HuH-7.5 (cell line): ENCODE results near the gene CLSTN2.
A peak's percentile ranks its signal among the peaks of the same experiment; 100 is the strongest.

Experiments used
- DNase-seq: peaks from one replicate; pipeline ENCODE4 v3.0.0; 2011; ENCODE audit warnings: low spot score

The CLSTN2 gene

GRCh38 chr3:140093742-140094141, 158.8 kb downstream of the CLSTN2 start:
- no peak for DNase-seq

GRCh38 chr3:140094487-140094886, 159.5 kb downstream of the CLSTN2 start:
- DNase-seq = no peak

GRCh38 chr3:140096037-140096436, 161.1 kb downstream of the CLSTN2 start:
- DNase-seq = no peak

- DNase-seq = no peak
These were observed 163.1 kb downstream of the CLSTN2 start for GRCh38 chr3:140097874-140098635.

GRCh38 chr3:140100479-140100878, 165.5 kb downstream of the CLSTN2 start:
- no peak for DNase-seq

- DNase-seq = no peak
These were observed 168.2 kb downstream of the CLSTN2 start for GRCh38 chr3:140103166-140103565.

GRCh38 chr3:140103986-140104645, 169.1 kb downstream of the CLSTN2 start:
- DNase-seq = no peak

GRCh38 chr3:140113996-140114788, 179.2 kb downstream of the CLSTN2 start:
- DNase-seq = no peak

- DNase-seq = no peak
These were observed 179.8 kb downstream of the CLSTN2 start for GRCh38 chr3:140114789-140115080.

- no peak for DNase-seq
These were observed 182.1 kb downstream of the CLSTN2 start for GRCh38 chr3:140117096-140117526.

GRCh38 chr3:140122183-140122582, 187.2 kb downstream of the CLSTN2 start:
- no peak for DNase-seq

- no peak for DNase-seq
These were observed 193.2 kb downstream of the CLSTN2 start for GRCh38 chr3:140128217-140128616.

- DNase-seq = peak; percentile 10
These were observed 193.6 kb downstream of the CLSTN2 start for GRCh38 chr3:140128631-140129030.

GRCh38 chr3:140129768-140130284, 194.8 kb downstream of the CLSTN2 start:
- no peak for DNase-seq

GRCh38 chr3:140131895-140132294, 196.9 kb downstream of the CLSTN2 start:
- no peak for DNase-seq

GRCh38 chr3:140134231-140134965, 199.4 kb downstream of the CLSTN2 start:
- DNase-seq = no peak

GRCh38 chr3:140135461-140135860, 200.5 kb downstream of the CLSTN2 start:
- no peak for DNase-seq

GRCh38 chr3:140143367-140144069, 208.5 kb downstream of the CLSTN2 start:
- no peak for DNase-seq

- DNase-seq = no peak
These were observed 210.5 kb downstream of the CLSTN2 start for GRCh38 chr3:140145528-140145927.

GRCh38 chr3:140146668-140147067, 211.7 kb downstream of the CLSTN2 start:
- DNase-seq = no peak

GRCh38 chr3:140147965-140148490, 213.0 kb downstream of the CLSTN2 start:
- DNase-seq = no peak
